ENCODE results near the gene FERMT2. TPM values are rescaled to one million over a fixed set of nuclear protein-coding genes. Genes with fewer than 3 reads are reported as not detected.

FERMT2 gene
- total RNA-seq, 1 donor from 2014 or later, result 166 TPM

DNA sequence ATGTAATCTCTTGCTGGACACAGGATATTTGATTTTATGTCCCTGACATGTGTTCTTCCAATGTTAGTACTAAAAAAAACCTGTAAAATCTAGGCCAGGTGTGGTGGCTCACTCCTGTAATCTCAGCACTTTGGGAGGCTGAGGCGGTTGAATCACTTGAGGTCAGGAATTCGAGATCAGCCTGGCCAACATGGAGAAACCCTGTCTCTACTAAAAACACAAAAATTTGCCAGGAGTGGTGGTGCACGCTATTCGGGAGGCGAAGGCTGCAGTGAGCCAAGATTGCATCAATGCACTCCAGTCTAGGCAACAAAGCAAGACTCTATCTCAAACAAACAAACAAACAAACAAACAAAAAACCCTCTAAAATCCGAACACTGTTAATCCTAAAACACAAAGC lies 68.0 kb downstream of the FERMT2 start:
- H3K27ac ChIP-seq, result peak overlapping the region; percentile 30

DNA sequence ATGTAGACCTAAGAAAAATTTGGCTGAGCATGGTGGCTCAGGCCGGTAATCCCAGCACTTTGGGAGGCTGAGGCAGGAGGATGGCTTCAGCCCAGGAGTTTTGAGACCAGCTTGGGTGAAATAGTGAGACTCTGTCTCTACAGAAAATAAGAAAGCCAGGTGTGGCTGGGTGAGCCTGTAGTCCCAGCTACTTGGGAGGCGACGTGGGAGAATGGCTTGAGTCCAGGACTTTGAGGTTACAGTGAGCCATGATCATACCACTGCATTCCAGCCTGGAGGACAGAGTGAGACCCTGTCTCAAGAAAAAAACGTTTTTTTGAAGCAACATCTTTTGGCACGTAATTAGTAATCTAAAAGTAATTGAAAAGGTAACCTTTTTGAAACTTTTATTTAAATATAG lies 70.9 kb downstream of the FERMT2 start:
- Mint-ChIP-seq H3K27me3 (ENCODE audit: insufficient read depth, low read depth) (peaks cover 2% of the 10 kb centered on the region), H3K36me3 (peaks cover 32% of the 10 kb centered on the region), H3K27ac (no peak overlapping the region), H3K9me3 (no peaks in the 10 kb centered on the region), H3K4me1 (peaks cover 4% of the 10 kb centered on the region), H3K4me3 (no peak overlapping the region)
- Histone ChIP-seq H3K79me2 (ENCODE audit: low read depth) (peaks cover 21% of the 10 kb centered on the region), H3K36me3 (peaks cover 27% of the 10 kb centered on the region), H3K4me3 (no peak overlapping the region), H3K4me2 (no peak overlapping the region), H4K20me1 (ENCODE audit: low read depth) (no peaks in the 10 kb centered on the region), H3K27me3 (no peaks in the 10 kb centered on the region), H3K27ac (no peak overlapping the region), H3F3A (ENCODE audit: low read depth) (peaks cover 12% of the 10 kb centered on the region), H2AFZ (replicated peaks) (no peak overlapping the region), H3K9ac (no peak overlapping the region), H3K4me1 (peaks cover 12% of the 10 kb centered on the region), H3K9me3 (ENCODE audit: low read depth) (no peaks in the 10 kb centered on the region)
- TF ChIP-seq EZH2 (IDR thresholded peaks at IDR 0.05) (no peak), EZH2phosphoT487 (IDR thresholded peaks at IDR 0.05) (no peak)
- TF ChIP-seq, protein P1, sequence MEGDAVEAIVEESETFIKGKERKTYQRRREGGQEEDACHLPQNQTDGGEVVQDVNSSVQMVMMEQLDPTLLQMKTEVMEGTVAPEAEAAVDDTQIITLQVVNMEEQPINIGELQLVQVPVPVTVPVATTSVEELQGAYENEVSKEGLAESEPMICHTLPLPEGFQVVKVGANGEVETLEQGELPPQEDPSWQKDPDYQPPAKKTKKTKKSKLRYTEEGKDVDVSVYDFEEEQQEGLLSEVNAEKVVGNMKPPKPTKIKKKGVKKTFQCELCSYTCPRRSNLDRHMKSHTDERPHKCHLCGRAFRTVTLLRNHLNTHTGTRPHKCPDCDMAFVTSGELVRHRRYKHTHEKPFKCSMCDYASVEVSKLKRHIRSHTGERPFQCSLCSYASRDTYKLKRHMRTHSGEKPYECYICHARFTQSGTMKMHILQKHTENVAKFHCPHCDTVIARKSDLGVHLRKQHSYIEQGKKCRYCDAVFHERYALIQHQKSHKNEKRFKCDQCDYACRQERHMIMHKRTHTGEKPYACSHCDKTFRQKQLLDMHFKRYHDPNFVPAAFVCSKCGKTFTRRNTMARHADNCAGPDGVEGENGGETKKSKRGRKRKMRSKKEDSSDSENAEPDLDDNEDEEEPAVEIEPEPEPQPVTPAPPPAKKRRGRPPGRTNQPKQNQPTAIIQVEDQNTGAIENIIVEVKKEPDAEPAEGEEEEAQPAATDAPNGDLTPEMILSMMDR (IDR thresholded peaks at IDR 0.05), result no peak
- no peak for DNase-seq (ENCODE audit: low spot score)

More for the DNA sequence above, 68.0 kb downstream of the FERMT2 start:
- Mint-ChIP-seq H3K4me3 (no peak overlapping the region), H3K4me1 (peaks cover 4% of the 10 kb centered on the region), H3K9me3 (no peaks in the 10 kb centered on the region), H3K27me3 (ENCODE audit: insufficient read depth, low read depth) (peaks cover 2% of the 10 kb centered on the region), H3K27ac (no peak overlapping the region), H3K36me3 (peaks cover 26% of the 10 kb centered on the region)
- H3K36me3 ChIP-seq, result peaks cover 24% of the 10 kb centered on the region
- no peak for DNase-seq (ENCODE audit: low spot score)
- H2AFZ ChIP-seq (replicated peaks), result no peak overlapping the region
- H3K4me2 ChIP-seq, result no peak overlapping the region
- no peak for TF ChIP-seq EZH2 (IDR thresholded peaks at IDR 0.05)
- peaks cover 34% of the 10 kb centered on the region for H3K79me2 ChIP-seq (ENCODE audit: low read depth)
- H3K9ac ChIP-seq, result no peak overlapping the region
- no peaks in the 10 kb centered on the region for H3K27me3 ChIP-seq
- no peaks in the 10 kb centered on the region for H3K9me3 ChIP-seq (ENCODE audit: low read depth)
- peaks cover 12% of the 10 kb centered on the region for H3K4me1 ChIP-seq
- peaks cover 17% of the 10 kb centered on the region for H3F3A ChIP-seq (ENCODE audit: low read depth)
- H4K20me1 ChIP-seq (ENCODE audit: low read depth), result no peaks in the 10 kb centered on the region
- H3K4me3 ChIP-seq, result no peak overlapping the region

DNA sequence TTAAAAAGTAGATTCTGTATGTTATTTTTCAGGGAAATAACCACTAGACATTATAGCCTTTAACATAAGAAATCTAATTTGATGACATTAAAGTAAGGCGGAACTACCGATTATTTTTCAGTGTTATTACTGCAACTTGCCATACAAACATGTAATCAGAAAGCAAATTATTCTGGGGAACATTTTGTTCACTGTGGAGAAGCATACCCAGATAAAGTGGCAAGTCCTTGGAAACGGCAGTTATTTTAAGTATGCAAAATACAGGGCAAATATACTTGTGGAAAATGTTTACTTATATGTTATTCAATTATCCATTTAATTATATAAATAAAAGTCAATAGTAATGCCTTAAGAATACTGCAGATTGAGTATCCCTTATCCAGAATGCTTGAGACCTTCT lies 71.9 kb downstream of the FERMT2 start:
- H3K4me2 ChIP-seq, result no peak overlapping the region

DNA sequence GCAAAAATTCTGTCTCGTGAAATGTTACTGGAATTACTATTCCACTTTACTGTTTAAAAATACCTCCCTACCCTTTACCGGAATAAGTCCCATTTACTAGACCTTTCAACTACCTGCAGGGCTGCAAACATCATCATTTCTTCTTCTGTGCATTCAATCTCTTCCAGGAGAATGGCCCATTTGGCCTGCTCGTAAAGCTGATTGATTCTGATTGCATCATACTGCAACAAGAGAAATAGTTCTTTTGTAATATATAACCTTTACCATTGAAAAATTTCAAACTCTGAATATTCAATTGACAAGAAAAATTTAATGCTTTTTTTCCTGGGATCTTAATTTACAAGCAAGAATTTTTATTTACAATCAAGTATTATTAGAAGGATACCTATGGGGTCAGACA lies 72.4 kb downstream of the FERMT2 start:
- no peak overlapping the region for H3K4me3 ChIP-seq
- no peak for TF ChIP-seq EZH2 (IDR thresholded peaks at IDR 0.05)
- no peak for TF ChIP-seq EZH2phosphoT487 (IDR thresholded peaks at IDR 0.05)
- TF ChIP-seq, protein P1 (IDR thresholded peaks at IDR 0.05), result no peak
- H2AFZ ChIP-seq (replicated peaks), result no peak overlapping the region
- peaks cover 12% of the 10 kb centered on the region for H3K4me1 ChIP-seq
- no peaks in the 10 kb centered on the region for H3K4me1 Mint-ChIP-seq
- no peak overlapping the region for H3K4me2 ChIP-seq
- no peaks in the 10 kb centered on the region for H4K20me1 ChIP-seq (ENCODE audit: low read depth)
- no peaks in the 10 kb centered on the region for H3K9me3 ChIP-seq (ENCODE audit: low read depth)
- H3K27ac Mint-ChIP-seq, result peak overlapping the region; percentile 23
- H3K79me2 ChIP-seq (ENCODE audit: low read depth), result peaks cover 21% of the 10 kb centered on the region
- H3K27me3 Mint-ChIP-seq (ENCODE audit: insufficient read depth, low read depth), result no peaks in the 10 kb centered on the region
- no peaks in the 10 kb centered on the region for H3K9me3 Mint-ChIP-seq
- no peak overlapping the region for H3K9ac ChIP-seq
- DNase-seq (ENCODE audit: low spot score), result no peak
- H3K36me3 Mint-ChIP-seq, result peaks cover 32% of the 10 kb centered on the region
- no peak overlapping the region for H3K4me3 Mint-ChIP-seq
- peaks cover 34% of the 10 kb centered on the region for H3K36me3 ChIP-seq
- H3K27ac ChIP-seq, result no peak overlapping the region
- H3F3A ChIP-seq (ENCODE audit: low read depth), result peaks cover 12% of the 10 kb centered on the region
- H3K27me3 ChIP-seq, result no peaks in the 10 kb centered on the region

More for the DNA sequence above, 71.9 kb downstream of the FERMT2 start:
- H3K9me3 ChIP-seq (ENCODE audit: low read depth), result no peaks in the 10 kb centered on the region
- Mint-ChIP-seq H3K9me3 (no peaks in the 10 kb centered on the region), H3K4me1 (peaks cover 2% of the 10 kb centered on the region), H3K27me3 (ENCODE audit: insufficient read depth, low read depth) (no peaks in the 10 kb centered on the region), H3K27ac (no peak overlapping the region), H3K36me3 (peaks cover 32% of the 10 kb centered on the region), H3K4me3 (no peak overlapping the region)
- peaks cover 21% of the 10 kb centered on the region for H3K79me2 ChIP-seq (ENCODE audit: low read depth)
- no peaks in the 10 kb centered on the region for H4K20me1 ChIP-seq (ENCODE audit: low read depth)
- peaks cover 33% of the 10 kb centered on the region for H3K36me3 ChIP-seq
- no peaks in the 10 kb centered on the region for H3K27me3 ChIP-seq
- TF ChIP-seq, protein P1 (IDR thresholded peaks at IDR 0.05), result no peak
- no peak for TF ChIP-seq EZH2phosphoT487 (IDR thresholded peaks at IDR 0.05)
- no peak for TF ChIP-seq EZH2 (IDR thresholded peaks at IDR 0.05)
- no peak for DNase-seq (ENCODE audit: low spot score)
- H3K4me1 ChIP-seq, result peaks cover 12% of the 10 kb centered on the region
- H3K4me3 ChIP-seq, result no peak overlapping the region
- H3F3A ChIP-seq (ENCODE audit: low read depth), result peaks cover 12% of the 10 kb centered on the region
- H2AFZ ChIP-seq (replicated peaks), result no peak overlapping the region
- H3K27ac ChIP-seq, result no peak overlapping the region
- no peak overlapping the region for H3K9ac ChIP-seq

Measured in neural progenitor cell (in vitro differentiated cells).